GM12878 (cell line): ENCODE measurements around the gene SNAI1. TPM values are rescaled to one million over a fixed set of nuclear protein-coding genes. Genes with fewer than 3 reads are reported as not detected.

Source experiments
- ATF3 ChIP-seq: IDR thresholded peaks from 2 replicates; pipeline ENCODE4 v1.6.1; 2011; ENCODE audit warnings: low read depth, mild to moderate bottlenecking, low read length, moderate library complexity, borderline replicate concordance; ENCODE audit errors: extremely low read depth
- EGR1 ChIP-seq, 2 experiments: IDR thresholded peaks; 1 replicate in 1 of 2; 2 replicates in 1 of 2; pipeline ENCODE4 v1.6.1; 2011 to 2012; ENCODE audit warnings: low read depth in 2 of 2, low read length in 2 of 2, borderline replicate concordance in 1 of 2, mild to moderate bottlenecking in 1 of 2, moderate library complexity in 1 of 2
- IKZF1 ChIP-seq: fragments of 450-650 bp; conservative IDR thresholded peaks from 2 replicates; pipeline ENCODE4 v1.6.1; 2017; ENCODE audit warnings: antibody characterized with exemption, mild to moderate bottlenecking
- NBN ChIP-seq: fragments of 450-650 bp; IDR thresholded peaks from 2 replicates; pipeline ENCODE4 v1.6.1; 2016
- NR2F1 ChIP-seq: fragments of 450-650 bp; conservative IDR thresholded peaks from 2 replicates; pipeline ENCODE4 v1.6.1; 2017; ENCODE audit warnings: mild to moderate bottlenecking
- PAX5 ChIP-seq: IDR thresholded peaks from 2 replicates; pipeline ENCODE4 v1.6.1; 2011; ENCODE audit warnings: low read depth, low read length, borderline replicate concordance
- PML ChIP-seq: IDR thresholded peaks from 2 replicates; pipeline ENCODE4 v1.6.1; 2012; ENCODE audit warnings: low read length, inconsistent platforms
- POLR2AphosphoS5 ChIP-seq: IDR thresholded peaks from 2 replicates; pipeline ENCODE4 v1.6.1; 2011; ENCODE audit warnings: mild to moderate bottlenecking, low read length, inconsistent platforms
- POU2F2 ChIP-seq: IDR thresholded peaks from 3 replicates; pipeline ENCODE4 v1.6.1; 2011; ENCODE audit warnings: low read depth, mild to moderate bottlenecking, low read length, borderline replicate concordance
- RAD51 ChIP-seq: fragments of 450-650 bp; IDR thresholded peaks from 2 replicates; pipeline ENCODE4 v1.6.1; 2016; ENCODE audit warnings: moderate library complexity, mild to moderate bottlenecking, inconsistent platforms
- RELA ChIP-seq: fragments of 450-650 bp; IDR thresholded peaks from 2 replicates; pipeline ENCODE4 v1.8.0; 2014; ENCODE audit warnings: borderline replicate concordance; ENCODE audit not compliant: partially characterized antibody
- SMAD5 ChIP-seq: IDR thresholded peaks from 2 replicates; pipeline ENCODE4 v1.6.1; 2016; ENCODE audit warnings: antibody characterized with exemption, low read depth
- SPI1 ChIP-seq: IDR thresholded peaks from 2 replicates; pipeline ENCODE4 v1.6.1; 2011; ENCODE audit warnings: low read depth, mild to moderate bottlenecking, low read length, moderate library complexity, borderline replicate concordance; ENCODE audit not compliant: insufficient read depth
- STAT3 ChIP-seq: IDR thresholded peaks from 2 replicates; pipeline ENCODE4 v1.6.1; 2011; ENCODE audit warnings: low read depth, low read length, improper control_type of control experiment
- TARDBP ChIP-seq: IDR thresholded peaks from 2 replicates; pipeline ENCODE4 v1.6.1; 2016; ENCODE audit warnings: borderline replicate concordance
- WRNIP1 ChIP-seq: IDR thresholded peaks from 2 replicates; pipeline ENCODE4 v1.6.1; 2011; ENCODE audit warnings: low read depth, low read length, improper control_type of control experiment, borderline replicate concordance
- ZBTB40 ChIP-seq: fragments of 450-650 bp; IDR thresholded peaks from 2 replicates; pipeline ENCODE4 v1.6.1; 2016; ENCODE audit warnings: mild to moderate bottlenecking, moderate library complexity, borderline replicate concordance
- polyA plus RNA-seq, 11 experiments: library from polyadenylated mRNA; depleted of rRNA in 4 of 11; unstranded in 6 of 11; stranded (reverse) in 5 of 11; fragments of >200 nt; fragmentation: Nextera tagmentation in 4 of 11; fragmentation: Illumina TruSeq in 1 of 11; extraction: Ambion mirVana in 4 of 11; extraction: Trizol in 1 of 11; gene quantifications; 1 replicate in 1 of 11; 2 replicates in 10 of 11; pipeline versions ENCODE4 v1.2.1 to v1.2.3, GENCODE V29; 2011 to 2016; ENCODE audit warnings: inconsistent platforms in 2 of 11, missing spikeins in 2 of 11, low read depth in 1 of 11
- total RNA-seq, 4 experiments: library from RNA; depleted of rRNA in 3 of 4; stranded (reverse); fragments of >200 nt in 3 of 4; fragmentation: Illumina TruSeq in 1 of 4; extraction: Trizol in 1 of 4; gene quantifications; 2 replicates each; pipeline versions ENCODE4 v1.2.1 to v1.2.3, GENCODE V29; 2013 to 2021
- TF ChIP-seq, protein P1 (sequence below): IDR thresholded peaks from 2 replicates; pipeline ENCODE4 v1.6.1; 2011; ENCODE audit warnings: borderline replicate concordance, low read depth, mild to moderate bottlenecking, moderate library complexity, mixed read lengths, low read length; ENCODE audit not compliant: insufficient read depth; ENCODE audit errors: extremely low read length
- TF ChIP-seq, protein P2 (sequence below): fragments of 450-650 bp; IDR thresholded peaks from 2 replicates; pipeline ENCODE4 v1.6.1; 2017; ENCODE audit warnings: low read depth, mild to moderate bottlenecking, moderate library complexity

The SNAI1 gene
- total and polyA plus RNA-seq, 10 of the 15 experiments (the other 5 are each of a cell fraction or from before 2014, with no cell fraction given) = 0.11 to 0.79 (median 0.24) TPM; not detected in 2

GRCh38 chr20:49938173-49939163, 44.3 kb upstream of the SNAI1 start (continued):
- TF ChIP-seq ZBTB40 (peak; percentile 47; the same call in 1 of the 2 replicates), IKZF1 (no peak), WRNIP1 (no peak), NR2F1 (0 out of 2 replicates have a peak, but pooled peaks have one; percentile 12), RAD51 (0 out of 2 replicates have a peak, but pooled peaks have one; percentile 21), PML (no peak), SPI1 (no peak), SMAD5 (no peak), NBN (no peak), STAT3 (no peak), TARDBP (no peak), POU2F2 (no peak), POLR2AphosphoS5 (peak; percentile 51; the same call in 1 of the 2 replicates), RELA (no peak), EGR1 (IDR thresholded peaks at IDR 0.05; ENCODE audit: borderline replicate concordance in 1 of 2, low read depth in 2 of 2, low read length in 2 of 2) (no peak), ATF3 (no peak), PAX5 (no peak)
- TF ChIP-seq, protein P1, sequence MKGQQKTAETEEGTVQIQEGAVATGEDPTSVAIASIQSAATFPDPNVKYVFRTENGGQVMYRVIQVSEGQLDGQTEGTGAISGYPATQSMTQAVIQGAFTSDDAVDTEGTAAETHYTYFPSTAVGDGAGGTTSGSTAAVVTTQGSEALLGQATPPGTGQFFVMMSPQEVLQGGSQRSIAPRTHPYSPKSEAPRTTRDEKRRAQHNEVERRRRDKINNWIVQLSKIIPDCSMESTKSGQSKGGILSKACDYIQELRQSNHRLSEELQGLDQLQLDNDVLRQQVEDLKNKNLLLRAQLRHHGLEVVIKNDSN = no peak
- TF ChIP-seq, protein P2, sequence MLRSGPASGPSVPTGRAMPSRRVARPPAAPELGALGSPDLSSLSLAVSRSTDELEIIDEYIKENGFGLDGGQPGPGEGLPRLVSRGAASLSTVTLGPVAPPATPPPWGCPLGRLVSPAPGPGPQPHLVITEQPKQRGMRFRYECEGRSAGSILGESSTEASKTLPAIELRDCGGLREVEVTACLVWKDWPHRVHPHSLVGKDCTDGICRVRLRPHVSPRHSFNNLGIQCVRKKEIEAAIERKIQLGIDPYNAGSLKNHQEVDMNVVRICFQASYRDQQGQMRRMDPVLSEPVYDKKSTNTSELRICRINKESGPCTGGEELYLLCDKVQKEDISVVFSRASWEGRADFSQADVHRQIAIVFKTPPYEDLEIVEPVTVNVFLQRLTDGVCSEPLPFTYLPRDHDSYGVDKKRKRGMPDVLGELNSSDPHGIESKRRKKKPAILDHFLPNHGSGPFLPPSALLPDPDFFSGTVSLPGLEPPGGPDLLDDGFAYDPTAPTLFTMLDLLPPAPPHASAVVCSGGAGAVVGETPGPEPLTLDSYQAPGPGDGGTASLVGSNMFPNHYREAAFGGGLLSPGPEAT = no peak
